Measurements from ENCODE around the gene MAGI3. TPM values are rescaled to one million over a fixed set of nuclear protein-coding genes. Genes with fewer than 3 reads are reported as not detected.
"Not testable (repeated sequence)": the region's sequence is repeated elsewhere in the genome, so short reads cannot be mapped to it uniquely, and the experiment has no call there.

MAGI3 gene
- total and polyA plus RNA-seq, 2 donors (not counting 1 experiment from before 2014, with no cell fraction given), result 0.30 to 0.67 TPM

GRCh38 chr1:113567427-113567826 is 177.1 kb downstream of the MAGI3 start:
- Mint-ChIP-seq H3K27me3 (peaks cover 5% of the 10 kb centered on the region), H3K27ac (no peak overlapping the region), H3K4me1 (no peaks in the 10 kb centered on the region), H3K4me3 (no peak overlapping the region), H3K9me3 (ENCODE audit: insufficient read depth) (peaks cover 12% of the 10 kb centered on the region)
- intact Hi-C loops (cut with micrococcal nuclease), result no loop called here
- H3K36me3 ChIP-seq (replicated peaks in 1 of 2; ENCODE audit: control extremely low read depth in 1 of 2, control insufficient read depth in 1 of 2, extremely low read depth in 1 of 2, insufficient read depth in 2 of 2, low read length in 1 of 2), result no peaks in the 10 kb centered on the region
- H3K79me2 ChIP-seq (ENCODE audit: control insufficient read depth, insufficient read depth, low read length), result no peaks in the 10 kb centered on the region
- no peaks in the 10 kb centered on the region for H4K20me1 ChIP-seq (ENCODE audit: control insufficient read depth, insufficient read depth, low read length, poor library complexity, severe bottlenecking)
- H2AFZ ChIP-seq (ENCODE audit: insufficient read depth, low read depth, low read length, poor library complexity, severe bottlenecking), result no peak overlapping the region
- H3K4me1 ChIP-seq (ENCODE audit: control insufficient read depth in 2 of 2, insufficient read depth in 2 of 2, low read length in 2 of 2), result no peaks in the 10 kb centered on the region
- H3K27me3 ChIP-seq (replicated peaks in 1 of 4; ENCODE audit: control extremely low read depth in 1 of 4, control insufficient read depth in 3 of 4, insufficient read depth in 4 of 4, low read length in 3 of 4), result no peaks in the 10 kb centered on the region
- H3K9me3 ChIP-seq (ENCODE audit: control extremely low read depth in 1 of 3, control insufficient read depth in 2 of 3, insufficient read depth in 1 of 3, low read length in 2 of 3), result peaks cover 0 to 3% (median 2%) of the 10 kb centered on the region in 3 donors
- no peak overlapping the region for H3K4me2 ChIP-seq (replicated peaks; ENCODE audit: low read depth, low read length, poor library complexity, severe bottlenecking)
- ATAC-seq (ENCODE audit: low read depth), result no peak
- H3K9ac ChIP-seq (ENCODE audit: low read length), result no peak overlapping the region
- no peak overlapping the region for H3K4me3 ChIP-seq (ENCODE audit: control extremely low read depth in 1 of 5, extremely low read depth in 1 of 5, insufficient read depth in 1 of 5, low read depth in 2 of 5, low read length in 4 of 5)
- ChIA-PET POLR2A (no interaction called here), CTCF (no interaction called here)
- no peak overlapping the region for H3K27ac ChIP-seq (ENCODE audit: low read length in 2 of 2)
- TF ChIP-seq EZH2 (IDR thresholded peaks at IDR 0.05; ENCODE audit: borderline replicate concordance, insufficient read depth, low read depth, low read length, poor library complexity, severe bottlenecking), result no peak
- TF ChIP-seq CTCF (IDR thresholded peaks at IDR 0.05), result no peak
- DNase-seq, result no peak

GRCh38 chr1:113575744-113576260 is 185.5 kb downstream of the MAGI3 start:
- H3K4me1 ChIP-seq (ENCODE audit: control insufficient read depth in 2 of 2, insufficient read depth in 2 of 2, low read length in 2 of 2); H4K20me1 ChIP-seq (ENCODE audit: control insufficient read depth, insufficient read depth, low read length, poor library complexity, severe bottlenecking); H3K27me3 ChIP-seq (replicated peaks in 1 of 4; ENCODE audit: control extremely low read depth in 1 of 4, control insufficient read depth in 3 of 4, insufficient read depth in 4 of 4, low read length in 3 of 4); POLR2A ChIA-PET; CTCF ChIA-PET; H3K4me3 ChIP-seq (ENCODE audit: control extremely low read depth in 1 of 5, extremely low read depth in 1 of 5, insufficient read depth in 1 of 5, low read depth in 2 of 5, low read length in 4 of 5); intact Hi-C loops (cut with micrococcal nuclease); DNase-seq; ATAC-seq (ENCODE audit: low read depth); H3K9me3 Mint-ChIP-seq (ENCODE audit: insufficient read depth); H3K4me3 Mint-ChIP-seq; H3K4me2 ChIP-seq (replicated peaks; ENCODE audit: low read depth, low read length, poor library complexity, severe bottlenecking); H3K79me2 ChIP-seq (ENCODE audit: control insufficient read depth, insufficient read depth, low read length); H3K4me1 Mint-ChIP-seq; H3K27ac Mint-ChIP-seq; H2AFZ ChIP-seq (ENCODE audit: insufficient read depth, low read depth, low read length, poor library complexity, severe bottlenecking); H3K27ac ChIP-seq (ENCODE audit: low read length in 2 of 2); H3K9me3 ChIP-seq (ENCODE audit: control extremely low read depth in 1 of 3, control insufficient read depth in 2 of 3, insufficient read depth in 1 of 3, low read length in 2 of 3); H3K9ac ChIP-seq (ENCODE audit: low read length); H3K36me3 ChIP-seq (replicated peaks in 1 of 2; ENCODE audit: control extremely low read depth in 1 of 2, control insufficient read depth in 1 of 2, extremely low read depth in 1 of 2, insufficient read depth in 2 of 2, low read length in 1 of 2): not testable (repeated sequence)
- peaks cover 24% of the 10 kb centered on the region for H3K27me3 Mint-ChIP-seq
- 96% methylated on average over 5 of the region's 6 CpGs for WGBS (ENCODE audit: insufficient coverage)

Measured in B cell (primary cell).